ENCODE data around the gene DENND5A. TPM values are rescaled to one million over a fixed set of nuclear protein-coding genes. Genes with fewer than 3 reads are reported as not detected.

DENND5A gene
- total RNA-seq, 1 donor from 2014 or later = 75.3 TPM

DNA sequence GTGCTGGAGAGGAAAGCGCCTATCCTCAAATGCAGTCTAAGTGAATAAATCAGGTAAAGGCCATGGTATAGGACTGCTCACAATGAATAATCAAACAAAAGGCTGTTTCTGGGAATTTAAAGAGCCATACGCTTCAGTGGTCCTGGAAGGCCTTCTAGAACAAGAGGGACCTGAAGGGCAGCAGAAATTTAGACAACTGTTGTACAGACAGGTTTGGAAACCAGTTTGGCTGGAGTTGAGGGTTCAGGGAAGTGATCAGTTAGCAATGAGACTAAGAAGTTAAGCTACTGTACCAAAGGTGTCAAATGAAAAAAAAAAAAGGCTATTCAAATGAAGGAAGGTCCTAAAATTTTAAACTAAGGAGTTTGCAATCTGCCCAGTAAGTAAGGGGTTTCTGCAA lies 117.1 kb downstream of the DENND5A start:
- Mint-ChIP-seq H3K4me3 (ENCODE audit: low read depth) (no peak overlapping the region), H3K36me3 (ENCODE audit: insufficient read depth) (peaks cover 26% of the 10 kb centered on the region), H3K9me3 (ENCODE audit: low read depth) (no peaks in the 10 kb centered on the region), H3K4me1 (ENCODE audit: low read depth) (no peaks in the 10 kb centered on the region), H3K27ac (no peak overlapping the region), H3K27me3 (no peaks in the 10 kb centered on the region)
- no peak for DNase-seq (ENCODE audit: low spot score, unreplicated experiment)
- TF ChIP-seq, protein P1, sequence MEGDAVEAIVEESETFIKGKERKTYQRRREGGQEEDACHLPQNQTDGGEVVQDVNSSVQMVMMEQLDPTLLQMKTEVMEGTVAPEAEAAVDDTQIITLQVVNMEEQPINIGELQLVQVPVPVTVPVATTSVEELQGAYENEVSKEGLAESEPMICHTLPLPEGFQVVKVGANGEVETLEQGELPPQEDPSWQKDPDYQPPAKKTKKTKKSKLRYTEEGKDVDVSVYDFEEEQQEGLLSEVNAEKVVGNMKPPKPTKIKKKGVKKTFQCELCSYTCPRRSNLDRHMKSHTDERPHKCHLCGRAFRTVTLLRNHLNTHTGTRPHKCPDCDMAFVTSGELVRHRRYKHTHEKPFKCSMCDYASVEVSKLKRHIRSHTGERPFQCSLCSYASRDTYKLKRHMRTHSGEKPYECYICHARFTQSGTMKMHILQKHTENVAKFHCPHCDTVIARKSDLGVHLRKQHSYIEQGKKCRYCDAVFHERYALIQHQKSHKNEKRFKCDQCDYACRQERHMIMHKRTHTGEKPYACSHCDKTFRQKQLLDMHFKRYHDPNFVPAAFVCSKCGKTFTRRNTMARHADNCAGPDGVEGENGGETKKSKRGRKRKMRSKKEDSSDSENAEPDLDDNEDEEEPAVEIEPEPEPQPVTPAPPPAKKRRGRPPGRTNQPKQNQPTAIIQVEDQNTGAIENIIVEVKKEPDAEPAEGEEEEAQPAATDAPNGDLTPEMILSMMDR (IDR thresholded peaks at IDR 0.05; ENCODE audit: unreplicated experiment) = no peak

DNA sequence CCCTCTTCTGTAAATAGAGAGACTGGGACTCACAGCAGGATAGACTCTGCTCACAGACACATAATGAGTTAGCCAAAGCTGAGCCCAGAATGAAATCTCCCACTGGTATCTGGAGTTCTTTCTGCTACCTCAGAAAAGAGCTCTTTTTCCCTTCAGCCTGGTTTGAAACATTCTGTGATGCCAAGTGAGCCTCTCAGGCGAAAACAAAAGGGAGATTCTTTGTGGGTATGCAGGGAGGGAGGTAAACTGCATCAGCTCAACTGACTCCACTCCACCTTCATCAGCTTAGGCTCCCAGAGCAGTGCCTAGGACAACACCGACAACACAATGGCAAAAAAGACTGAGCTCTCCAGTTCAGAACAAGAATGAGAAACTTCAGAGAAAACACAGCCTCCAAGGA lies 118.7 kb downstream of the DENND5A start:
- Mint-ChIP-seq H3K27me3 (no peaks in the 10 kb centered on the region), H3K4me3 (ENCODE audit: low read depth) (no peak overlapping the region), H3K27ac (no peak overlapping the region), H3K4me1 (ENCODE audit: low read depth) (no peaks in the 10 kb centered on the region), H3K36me3 (ENCODE audit: insufficient read depth) (peaks cover 23% of the 10 kb centered on the region), H3K9me3 (ENCODE audit: low read depth) (no peaks in the 10 kb centered on the region)
- TF ChIP-seq, protein P1 (IDR thresholded peaks at IDR 0.05; ENCODE audit: unreplicated experiment) = no peak
- DNase-seq (ENCODE audit: low spot score, unreplicated experiment) = no peak

DNA sequence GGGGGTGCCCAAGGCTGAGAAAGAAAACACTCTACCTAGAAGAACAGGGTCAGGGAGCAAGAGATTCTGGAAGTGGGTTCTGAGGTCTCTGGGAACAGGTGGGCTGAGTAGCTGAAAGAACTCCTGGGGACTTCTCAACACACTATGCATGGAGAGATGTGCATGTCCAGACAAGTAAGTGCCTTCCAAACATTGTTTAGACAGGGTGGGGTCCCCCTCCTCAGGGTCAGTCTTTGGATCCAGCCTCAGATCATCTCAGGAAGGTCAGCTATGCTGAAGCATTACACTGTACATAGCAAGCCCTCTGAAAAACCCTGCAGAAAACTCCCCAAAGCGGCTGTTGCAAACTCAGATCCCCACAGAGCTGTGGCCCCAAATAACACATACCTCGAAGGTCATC lies 119.9 kb downstream of the DENND5A start:
- TF ChIP-seq, protein P1 (IDR thresholded peaks at IDR 0.05; ENCODE audit: unreplicated experiment) = no peak
- Mint-ChIP-seq H3K36me3 (ENCODE audit: insufficient read depth) (peaks cover 27% of the 10 kb centered on the region), H3K27ac (no peak overlapping the region), H3K9me3 (ENCODE audit: low read depth) (no peaks in the 10 kb centered on the region), H3K4me1 (ENCODE audit: low read depth) (no peaks in the 10 kb centered on the region), H3K4me3 (ENCODE audit: low read depth) (no peak overlapping the region), H3K27me3 (no peaks in the 10 kb centered on the region)
- no peak for DNase-seq (ENCODE audit: low spot score, unreplicated experiment)

DNA sequence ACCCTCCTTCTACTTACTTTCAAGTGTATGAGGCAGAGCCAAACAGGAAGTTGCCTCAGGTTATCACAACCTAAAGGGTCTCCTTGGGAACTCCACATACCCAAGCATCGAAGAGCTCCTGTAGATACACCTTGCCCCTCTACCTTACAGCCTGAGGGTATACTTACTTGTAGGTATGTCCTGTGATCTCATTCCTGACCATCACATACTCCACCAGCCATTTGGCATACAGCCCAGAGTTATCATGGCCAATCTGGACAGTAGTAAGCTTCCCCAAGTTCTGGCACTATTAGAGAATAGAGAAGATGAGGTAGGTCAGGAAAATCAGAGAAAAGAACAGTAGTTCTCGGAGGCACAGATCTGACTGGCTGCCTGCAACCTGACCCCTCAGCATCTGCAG lies 120.3 kb downstream of the DENND5A start:
- DNase-seq (ENCODE audit: low spot score, unreplicated experiment) = no peak
- Mint-ChIP-seq H3K4me1 (ENCODE audit: low read depth) (no peaks in the 10 kb centered on the region), H3K9me3 (ENCODE audit: low read depth) (no peaks in the 10 kb centered on the region), H3K27me3 (no peaks in the 10 kb centered on the region), H3K4me3 (ENCODE audit: low read depth) (no peak overlapping the region), H3K36me3 (ENCODE audit: insufficient read depth) (peaks cover 27% of the 10 kb centered on the region), H3K27ac (no peak overlapping the region)
- TF ChIP-seq, protein P1 (IDR thresholded peaks at IDR 0.05; ENCODE audit: unreplicated experiment) = no peak

DNA sequence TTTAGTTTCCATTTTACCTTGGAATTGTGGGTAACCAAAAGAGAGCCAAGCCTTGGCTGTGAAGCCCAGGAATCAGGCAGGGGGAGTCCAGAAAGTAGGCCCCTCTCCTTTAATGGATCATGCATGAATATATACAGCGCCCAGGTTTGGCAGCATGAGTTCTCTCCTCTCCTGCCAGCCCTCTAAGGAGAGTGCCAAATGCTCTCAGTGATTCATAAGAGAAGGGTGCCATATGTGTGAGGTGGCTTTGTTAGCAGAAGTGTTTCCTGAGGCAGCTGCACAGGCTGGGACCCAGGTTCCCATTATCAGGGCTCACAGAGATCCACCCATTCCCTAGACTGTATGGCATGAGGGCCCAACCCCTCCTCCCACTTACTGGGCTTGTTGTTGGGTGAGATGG lies 121.4 kb downstream of the DENND5A start:
- DNase-seq (ENCODE audit: low spot score, unreplicated experiment) = no peak
- no peaks in the 10 kb centered on the region for H3K9me3 Mint-ChIP-seq (ENCODE audit: low read depth)
- TF ChIP-seq, protein P1 (IDR thresholded peaks at IDR 0.05; ENCODE audit: unreplicated experiment) = no peak
- H3K36me3 Mint-ChIP-seq (ENCODE audit: insufficient read depth) = peaks cover 26% of the 10 kb centered on the region
- no peaks in the 10 kb centered on the region for H3K4me1 Mint-ChIP-seq (ENCODE audit: low read depth)
- no peaks in the 10 kb centered on the region for H3K27me3 Mint-ChIP-seq
- H3K4me3 Mint-ChIP-seq (ENCODE audit: low read depth) = no peak overlapping the region
- no peak overlapping the region for H3K27ac Mint-ChIP-seq
